K562 (cell line): ENCODE data around the gene LIFR. TPM values are rescaled to one million over a fixed set of nuclear protein-coding genes. Genes with fewer than 3 reads are reported as not detected.

Experiments
- ATAC-seq: fragments of 200-7000 bp; cut with Tn5 transposase; 3 replicates; pipeline ENCODE4 v1.9.1; 2020; ENCODE audit warnings: moderate library complexity
- BruUV-seq: library from RNA; stranded (reverse); fragments of 400-500 nt; replicated peaks from 2 replicates; lab custom pipeline; 2021; lab: Mats Ljungman, UMichigan
- CTCF ChIA-PET: fragments of 300-600 bp; formaldehyde crosslinking; extraction: SDS; loops from one replicate; lab custom pipeline; 2021; ENCODE audit warnings: low intra/inter-chr PET ratio; lab: Yijun Ruan, JAX
- POLR2A ChIA-PET: fragments of 300-600, 350-650 bp; sonication (Branson Sonifier 250); formaldehyde crosslinking; extraction: SDS; loops from one replicate; lab custom pipeline; 2021; ENCODE audit warnings: antibody characterized with exemption, inconsistent platforms; lab: Yijun Ruan, JAX
- DNase-seq, 4 experiments: peaks; one replicate each; pipeline versions ENCODE4 v3.0.0 to v3.0.0-alpha.2; 2011 to 2018; ENCODE audit warnings: low spot score in 3 of 4, mixed read lengths in 3 of 4; ENCODE audit errors: extremely low read depth in 1 of 4
- FAIRE-seq: peaks from 2 replicates; lab custom pipeline; 2011; peaks lifted over from hg19 to GRCh38; lab: Jason Lieb, UNC
- H2AFZ ChIP-seq: 2 replicates; pipeline ENCODE4 v1.6.0; 2011; ENCODE audit warnings: low read depth, low read length, control low read depth, inconsistent platforms
- H3K27ac ChIP-seq: fragments of 200-600 bp; 3 replicates; pipeline ENCODE4 v1.8.0; 2011; ENCODE audit warnings: low read depth, mild to moderate bottlenecking, control low read depth, inconsistent platforms, low read length, moderate library complexity, mixed read lengths; ENCODE audit errors: extremely low read depth
- H3K27me3 ChIP-seq, 2 experiments: fragments of 300-600 bp in 1 of 2; 2 replicates in 1 of 2; 3 replicates in 1 of 2; pipeline versions ENCODE4 v1.6.0 to v1.8.0; 2011; ENCODE audit warnings: inconsistent platforms in 2 of 2, low read length in 2 of 2, mild to moderate bottlenecking in 1 of 2, mixed read lengths in 1 of 2, moderate library complexity in 1 of 2; ENCODE audit not compliant: control insufficient read depth in 2 of 2, insufficient read depth in 2 of 2
- H3K36me3 ChIP-seq: fragments of 300-600 bp; 3 replicates; pipeline ENCODE4 v1.8.0; 2011; ENCODE audit warnings: mild to moderate bottlenecking, low read length, inconsistent platforms; ENCODE audit not compliant: control insufficient read depth, insufficient read depth
- H3K4me1 ChIP-seq, 2 experiments: fragments of 200-600 bp in 1 of 2; replicated peaks in 1 of 2; 2 replicates in 1 of 2; 3 replicates in 1 of 2; pipeline versions ENCODE4 v1.5.1 to v1.8.0; 2011; ENCODE audit warnings: inconsistent platforms in 2 of 2, low read length in 2 of 2, mild to moderate bottlenecking in 1 of 2, mixed read lengths in 1 of 2, moderate library complexity in 1 of 2; ENCODE audit not compliant: control insufficient read depth in 2 of 2, insufficient read depth in 2 of 2
- H3K4me2 ChIP-seq: 2 replicates; pipeline ENCODE4 v1.6.1; 2011; ENCODE audit warnings: low read length, control low read depth, inconsistent platforms, mixed read lengths; ENCODE audit not compliant: insufficient read depth
- H3K4me3 ChIP-seq: fragments of 200-600 bp; sonication (generic), shearing (Covaris generic); 2 replicates; pipeline ENCODE4 v1.5.1; 2016; ENCODE audit warnings: control low read depth, inconsistent platforms
- H3K79me2 ChIP-seq: fragments of 200-600 bp; 3 replicates; pipeline ENCODE4 v1.8.0; 2011; ENCODE audit warnings: low read length, inconsistent platforms; ENCODE audit not compliant: control insufficient read depth, insufficient read depth
- H3K9ac ChIP-seq, 2 experiments: 2 replicates each; pipeline versions ENCODE4 v1.6.0 to v1.6.1; 2011; ENCODE audit warnings: low read depth in 2 of 2, low read length in 2 of 2, control low read depth in 1 of 2, inconsistent platforms in 1 of 2, mild to moderate bottlenecking in 1 of 2, mixed read lengths in 1 of 2; ENCODE audit not compliant: insufficient read depth in 1 of 2
- H3K9me1 ChIP-seq: one replicate; pipeline ENCODE4 v1.6.0; 2011; ENCODE audit warnings: inconsistent platforms, mild to moderate bottlenecking, low read length, moderate library complexity; ENCODE audit not compliant: control insufficient read depth, insufficient read depth
- H3K9me3 ChIP-seq: replicated peaks from 2 replicates; pipeline ENCODE4 v1.5.1; 2011; ENCODE audit warnings: low read depth, low read length, inconsistent platforms; ENCODE audit not compliant: control insufficient read depth, insufficient read depth
- H4K20me1 ChIP-seq: replicated peaks from 2 replicates; pipeline ENCODE4 v1.6.1; 2011; ENCODE audit warnings: low read length, inconsistent platforms, mixed read lengths; ENCODE audit not compliant: control insufficient read depth, insufficient read depth
- GATAD2A ChIP-seq: fragments of 450-650 bp; IDR thresholded peaks from 2 replicates; pipeline ENCODE4 v1.6.1; 2017
- KLF13 ChIP-seq: fragments of 450-650 bp; IDR thresholded peaks from 2 replicates; pipeline ENCODE4 v1.6.1; 2016; ENCODE audit warnings: missing genetic modification characterization, low read depth, mild to moderate bottlenecking, missing compliant biosample characterization, moderate library complexity, borderline replicate concordance
- KLF6 ChIP-seq: fragments of 250-450 bp; sonication (Bioruptor Pico); IDR thresholded peaks from 2 replicates; pipeline ENCODE4 v1.4.0; 2020; ENCODE audit warnings: mild to moderate bottlenecking, moderate library complexity, borderline replicate concordance
- LEF1 ChIP-seq: fragments of 450-650 bp; IDR thresholded peaks from 2 replicates; pipeline ENCODE4 v1.6.1; 2016; ENCODE audit warnings: mild to moderate bottlenecking
- MNT ChIP-seq, 2 experiments: fragments of 450-650 bp; conservative IDR thresholded peaks; 2 replicates each; pipeline ENCODE4 v1.6.1; 2017; ENCODE audit warnings: mild to moderate bottlenecking in 2 of 2, moderate library complexity in 2 of 2
- POLR2H ChIP-seq: IDR thresholded peaks from 2 replicates; pipeline ENCODE4 v1.6.1; 2016; ENCODE audit warnings: missing genetic modification characterization, low read depth, mild to moderate bottlenecking, control low read depth, missing compliant biosample characterization, moderate library complexity
- SMC3 ChIP-seq: conservative IDR thresholded peaks from 2 replicates; pipeline ENCODE4 v1.6.1; 2011; ENCODE audit warnings: low read depth, low read length, improper control_type of control experiment; ENCODE audit not compliant: insufficient read depth
- THAP12 ChIP-seq: fragments of 250-450 bp; sonication (Bioruptor Pico); IDR thresholded peaks from 2 replicates; pipeline ENCODE4 v1.9.0; 2021; ENCODE audit warnings: mild to moderate bottlenecking, inconsistent platforms
- XRCC3 ChIP-seq: fragments of 450-650 bp; IDR thresholded peaks from 2 replicates; pipeline ENCODE4 v1.6.1; 2017; ENCODE audit warnings: mild to moderate bottlenecking, moderate library complexity
- ZNF280A ChIP-seq: fragments of 450-650 bp; IDR thresholded peaks from 2 replicates; pipeline ENCODE4 v1.6.1; 2018; ENCODE audit warnings: mild to moderate bottlenecking, low read depth; ENCODE audit not compliant: partially characterized antibody
- WGBS: fragments of 100-300 bp; shearing (Covaris generic); methylation state at CpG from one replicate; pipeline ENCODE4 v1.1.6; 2016; ENCODE audit warnings: low coverage, mixed read lengths; ENCODE audit not compliant: insufficient coverage; ENCODE audit errors: missing lambda C conversion rate; 5-methylcytosine and 5-hydroxymethylcytosine counted together
- in situ Hi-C: fragments of 300-500 bp; cut with MboI; formaldehyde crosslinking; loops from 4 replicates; pipeline ENCODE4 v1.15.0; 2018; ENCODE audit warnings: inconsistent platforms, mixed read lengths
- intact Hi-C: fragments of 100-400 bp; cut with micrococcal nuclease; formaldehyde crosslinking; loops from 2 replicates; pipeline ENCODE4 v1.14.2; 2022
- polyA plus RNA-seq, 8 experiments: library from polyadenylated mRNA; depleted of rRNA in 4 of 8; stranded (reverse) in 5 of 8; unstranded in 3 of 8; fragments of >200 nt; fragmentation: Nextera tagmentation in 2 of 8; fragmentation: Illumina TruSeq in 1 of 8; extraction: Ambion mirVana in 2 of 8; extraction: Trizol in 1 of 8; gene quantifications; 2 replicates each; pipeline versions ENCODE4 v1.2.1 to v1.2.3, GENCODE V29; 2011 to 2014; ENCODE audit warnings: inconsistent platforms in 1 of 8, missing spikeins in 1 of 8
- total RNA-seq, 7 experiments: library from RNA; depleted of rRNA in 6 of 7; stranded (reverse); fragments of >200 nt in 6 of 7; fragmentation: Illumina TruSeq in 2 of 7; extraction: Trizol in 2 of 7; gene quantifications; 2 replicates each; pipeline versions ENCODE4 v1.2.1 to v1.2.3, GENCODE V29; 2011 to 2021; ENCODE audit warnings: low replicate concordance in 1 of 7

The LIFR gene
- total and polyA plus RNA-seq, 9 of the 15 experiments (the other 6 are each of a cell fraction or from before 2014, with no cell fraction given) = 0.43 to 5.7 (median 3.3) TPM

GRCh38 chr5:38479315-38479904 lies 77.0 kb downstream of the LIFR start (continued):
- no peak for TF ChIP-seq MNT (conservative IDR thresholded peaks at IDR 0.05)
- no peak for TF ChIP-seq POLR2H (tag)
- TF ChIP-seq LEF1 = no peak
- no peak for TF ChIP-seq THAP12 (CRISPR knock-in tag)
- TF ChIP-seq, all 486 proteins: peak for 0

GRCh38 chr5:38478878-38479277 lies 77.6 kb downstream of the LIFR start:
- Histone ChIP-seq H3K9me1 (no peaks in the 10 kb centered on the region), H3K9ac (no peak overlapping the region), H2AFZ (no peak overlapping the region), H3K9me3 (no peaks in the 10 kb centered on the region), H4K20me1 (no peaks in the 10 kb centered on the region; the same call in 1 of the 2 replicates), H3K27ac (no peak overlapping the region), H3K36me3 (no peaks in the 10 kb centered on the region), H3K4me3 (no peak overlapping the region), H3K27me3 (peaks cover 0 to 6% of the 10 kb centered on the region in 2 experiments), H3K4me1 (no peaks in the 10 kb centered on the region; a peak in 1 of 5 replicates), H3K79me2 (no peaks in the 10 kb centered on the region), H3K4me2 (no peak overlapping the region)
- DNase-seq (no peak), ATAC-seq (no peak), FAIRE-seq (peak; percentile 32)
- BruUV-seq = no TSS peak
- WGBS = 0% methylated on average over 3 of the region's 3 CpGs
- intact Hi-C loops (no loop called here), in situ Hi-C loops (no loop called here)
- ChIA-PET CTCF (no interaction called here), POLR2A (interaction anchor here (0.7 to 3.8 kb wide), 2 partner anchors 10 to 20 kb away, joined by 3 to 12 read pairs; no protein-coding TSS in a partner anchor)
- TF ChIP-seq KLF6 (CRISPR knock-in tag) (no peak), SMC3 (no peak), THAP12 (CRISPR knock-in tag) (no peak), XRCC3 (no peak), GATAD2A (no peak), KLF13 (tag) (no peak), ZNF280A (no peak)
